Muscle layer of duodenum (tissue), 2 donors: ENCODE measurements around the gene TCF4.

Source experiments
- H3K27ac ChIP-seq: one replicate; pipeline ENCODE4 v1.7.0; 2013; ENCODE audit warnings: mild to moderate bottlenecking, low read length
- H3K27me3 ChIP-seq: one replicate; pipeline ENCODE4 v1.7.0; 2013; ENCODE audit warnings: low read depth, mild to moderate bottlenecking, control low read depth, low read length
- H3K36me3 ChIP-seq, 2 donors: one replicate each; pipeline ENCODE4 v1.7.0; 2013; ENCODE audit warnings: low read length in 2 of 2, control low read depth in 1 of 2, mild to moderate bottlenecking in 1 of 2; ENCODE audit not compliant: insufficient read depth in 2 of 2, control insufficient read depth in 1 of 2
- H3K4me1 ChIP-seq, 2 donors: one replicate each; pipeline ENCODE4 v1.7.0; 2013; ENCODE audit warnings: low read length in 2 of 2, mild to moderate bottlenecking in 2 of 2, control low read depth in 1 of 2, moderate library complexity in 1 of 2; ENCODE audit not compliant: insufficient read depth in 2 of 2, control insufficient read depth in 1 of 2
- H3K4me3 ChIP-seq, 2 donors: one replicate each; pipeline ENCODE4 v1.7.0; 2013; ENCODE audit warnings: low read length in 2 of 2, low read depth in 1 of 2, mild to moderate bottlenecking in 1 of 2
- H3K9me3 ChIP-seq, 2 donors: one replicate each; pipeline ENCODE4 v1.7.0; 2013; ENCODE audit warnings: low read length in 2 of 2, control low read depth in 1 of 2, mild to moderate bottlenecking in 1 of 2; ENCODE audit not compliant: control insufficient read depth in 1 of 2
- donor health status: healthy.

The TCF4 gene

GRCh38 chr18:55418439-55418838 lies 169.6 kb downstream of the TCF4 start:
- no peaks in the 10 kb centered on the region for H3K9me3 ChIP-seq
- H3K27me3 ChIP-seq: no peaks in the 10 kb centered on the region
- H3K4me1 ChIP-seq: peaks cover 4 to 9% of the 10 kb centered on the region in 2 donors
- no peaks in the 10 kb centered on the region for H3K36me3 ChIP-seq
- no peak overlapping the region for H3K27ac ChIP-seq
- no peak overlapping the region for H3K4me3 ChIP-seq

- no peaks in the 10 kb centered on the region for H3K36me3 ChIP-seq
- H3K4me3 ChIP-seq: no peak overlapping the region
- H3K9me3 ChIP-seq: no peaks in the 10 kb centered on the region
- H3K27ac ChIP-seq: no peak overlapping the region
- peaks cover 4 to 9% of the 10 kb centered on the region in 2 donors for H3K4me1 ChIP-seq
- H3K27me3 ChIP-seq: no peaks in the 10 kb centered on the region
Measured at GRCh38 chr18:55416791-55417190, 171.2 kb downstream of the TCF4 start.

DNA sequence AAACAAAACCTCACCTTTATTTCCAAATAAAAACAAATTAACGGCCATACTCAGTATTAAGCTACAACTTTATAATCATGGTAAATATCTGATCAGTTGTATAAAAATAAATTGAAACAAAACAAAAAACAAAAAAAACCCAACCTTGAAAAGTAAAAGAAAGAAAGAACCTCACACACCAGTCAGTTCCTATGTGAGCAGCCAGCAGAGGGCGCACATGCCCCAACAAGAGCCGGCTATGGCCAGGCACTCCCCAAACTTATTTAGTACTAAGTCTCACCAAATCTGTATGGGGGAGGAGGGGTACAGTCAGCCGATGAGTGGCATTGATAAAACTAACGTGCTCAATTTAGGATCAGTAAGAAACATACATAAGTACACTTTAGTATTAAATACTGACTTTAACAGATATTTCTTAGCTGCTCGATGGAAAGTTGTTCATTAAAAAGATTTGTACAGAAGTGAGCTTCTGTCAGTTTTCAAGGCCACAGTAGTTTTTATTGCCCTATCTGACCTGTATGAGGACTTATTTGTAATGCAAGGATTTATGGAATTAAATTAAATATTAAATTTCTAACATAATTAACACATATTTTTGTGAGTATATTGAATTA lies 172.6 kb downstream of the TCF4 start:
- Histone ChIP-seq H3K9me3 (no peaks in the 10 kb centered on the region), H3K4me3 (no peak overlapping the region), H3K27me3 (no peaks in the 10 kb centered on the region), H3K4me1 (peaks cover 4 to 9% of the 10 kb centered on the region in 2 donors), H3K36me3 (no peaks in the 10 kb centered on the region), H3K27ac (no peak overlapping the region)

DNA sequence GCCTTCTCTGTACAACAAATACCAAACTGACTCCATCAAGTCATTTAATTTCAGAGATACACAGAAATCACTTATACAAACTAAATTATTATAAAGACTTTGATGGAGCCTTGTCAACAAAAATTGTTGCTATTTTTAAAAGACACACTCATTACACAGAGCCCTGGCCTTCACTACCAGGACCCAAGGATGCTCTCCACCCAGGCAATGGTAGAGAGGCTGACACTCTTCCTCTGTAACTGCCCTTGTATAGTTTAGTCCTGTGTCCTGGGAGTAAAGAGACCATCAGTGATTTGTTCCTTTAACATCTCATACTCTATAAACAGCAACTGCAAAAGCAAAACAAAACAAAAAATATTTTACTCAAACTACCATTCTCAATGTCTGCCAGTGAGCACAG lies 173.5 kb downstream of the TCF4 start:
- H3K27me3 ChIP-seq: no peaks in the 10 kb centered on the region
- no peaks in the 10 kb centered on the region for H3K9me3 ChIP-seq
- no peaks in the 10 kb centered on the region for H3K36me3 ChIP-seq
- no peak overlapping the region for H3K27ac ChIP-seq
- H3K4me3 ChIP-seq: no peak overlapping the region
- peaks cover 4 to 9% of the 10 kb centered on the region in 2 donors for H3K4me1 ChIP-seq

- Histone ChIP-seq H3K4me3 (no peak overlapping the region), H3K4me1 (peaks cover 4 to 9% of the 10 kb centered on the region in 2 donors), H3K27ac (no peak overlapping the region), H3K27me3 (no peaks in the 10 kb centered on the region), H3K36me3 (no peaks in the 10 kb centered on the region), H3K9me3 (no peaks in the 10 kb centered on the region)
Measured at GRCh38 chr18:55413474-55413873, 174.5 kb downstream of the TCF4 start.

GRCh38 chr18:55407774-55408535 lies 180.0 kb downstream of the TCF4 start:
- H3K4me3 ChIP-seq: no peak overlapping the region
- no peak overlapping the region for H3K27ac ChIP-seq

DNA sequence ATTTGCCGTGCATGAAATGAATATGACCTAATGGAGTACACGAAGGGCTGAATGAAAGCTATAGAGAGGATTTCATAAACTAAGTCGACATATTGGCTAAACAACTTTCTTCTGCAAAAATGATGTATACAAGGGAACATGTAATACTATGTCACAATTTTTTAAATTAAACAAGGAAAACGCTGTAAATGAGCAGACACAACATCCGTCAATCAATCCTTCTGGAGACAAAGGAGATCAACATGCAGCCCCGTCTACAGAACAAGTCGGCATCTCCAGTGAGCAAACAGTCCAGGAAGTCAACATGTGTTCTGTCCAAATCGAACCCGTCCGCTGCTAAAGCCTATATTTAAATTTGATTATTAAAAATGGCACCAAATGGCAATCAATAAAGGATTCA lies 180.8 kb downstream of the TCF4 start:
- H3K27me3 ChIP-seq: no peaks in the 10 kb centered on the region
- no peak overlapping the region for H3K4me3 ChIP-seq
- no peaks in the 10 kb centered on the region for H3K9me3 ChIP-seq
- H3K27ac ChIP-seq: no peak overlapping the region
- no peaks in the 10 kb centered on the region for H3K36me3 ChIP-seq
- H3K4me1 ChIP-seq: peaks cover 0 to 17% of the 10 kb centered on the region in 2 donors

More at GRCh38 chr18:55407774-55408535, 180.0 kb downstream of the TCF4 start:
- Histone ChIP-seq H3K27me3 (no peaks in the 10 kb centered on the region), H3K36me3 (no peaks in the 10 kb centered on the region), H3K9me3 (no peaks in the 10 kb centered on the region), H3K4me1 (peaks cover 0 to 17% of the 10 kb centered on the region in 2 donors)

DNA sequence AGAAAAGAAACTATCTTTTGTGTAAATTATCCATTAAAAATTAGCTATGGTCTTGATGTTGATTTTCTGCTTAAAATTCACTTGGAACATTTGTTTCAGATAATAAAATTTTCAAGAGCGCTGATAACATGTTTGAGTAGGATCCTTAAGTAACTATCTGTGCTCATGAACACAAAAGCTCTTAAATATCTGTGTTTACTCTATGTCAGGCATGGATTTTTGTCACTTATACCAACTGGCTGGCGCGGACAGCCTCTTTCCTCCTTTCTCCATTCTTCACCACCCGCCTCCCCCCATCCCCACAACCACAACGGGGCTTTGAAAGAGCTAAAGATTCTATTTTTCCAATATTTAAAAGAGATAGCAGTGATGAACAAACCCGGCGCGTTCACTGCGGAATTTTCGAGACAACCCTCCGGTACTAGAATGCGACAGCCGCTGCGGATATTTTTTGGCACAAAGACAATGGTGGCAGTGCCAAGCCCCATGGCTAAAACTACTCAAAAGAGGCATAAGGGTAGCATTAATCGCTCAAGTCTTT lies 181.5 kb downstream of the TCF4 start:
- no peak overlapping the region for H3K27ac ChIP-seq
- H3K27me3 ChIP-seq: no peaks in the 10 kb centered on the region
- H3K4me3 ChIP-seq: no peak overlapping the region

GRCh38 chr18:55405893-55406406 lies 182.0 kb downstream of the TCF4 start:
- H3K27ac ChIP-seq: peak overlapping the region; percentile 34
- H3K9me3 ChIP-seq: no peaks in the 10 kb centered on the region

More for the DNA sequence above, 181.5 kb downstream of the TCF4 start:
- no peaks in the 10 kb centered on the region for H3K9me3 ChIP-seq
- peaks cover 0 to 17% of the 10 kb centered on the region in 2 donors for H3K4me1 ChIP-seq
- H3K36me3 ChIP-seq: no peaks in the 10 kb centered on the region

DNA sequence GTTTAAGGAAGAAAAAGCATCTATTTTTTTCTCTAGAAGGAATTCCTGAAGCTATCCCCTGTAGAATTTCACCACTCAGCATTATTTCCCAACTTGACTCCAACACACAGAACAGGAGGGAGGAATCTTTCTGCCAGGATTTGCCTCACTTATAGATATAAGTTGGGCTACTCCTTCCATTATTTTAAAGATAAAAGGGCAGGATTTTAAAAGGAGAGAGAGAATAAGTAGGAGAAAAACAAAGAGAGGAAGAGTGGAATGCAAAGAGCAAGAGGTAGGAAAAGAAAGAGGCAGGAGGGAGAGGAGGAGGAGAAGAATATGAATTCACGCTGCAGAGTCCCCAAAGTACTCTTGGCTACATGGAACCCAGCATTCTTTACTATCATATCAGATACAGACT lies 182.5 kb downstream of the TCF4 start:
- H3K27ac ChIP-seq: peak overlapping the region; percentile 34
- H3K36me3 ChIP-seq: no peaks in the 10 kb centered on the region
- H3K4me3 ChIP-seq: no peak overlapping the region
- H3K4me1 ChIP-seq: peaks cover 0 to 17% of the 10 kb centered on the region in 2 donors
- H3K27me3 ChIP-seq: no peaks in the 10 kb centered on the region
- no peaks in the 10 kb centered on the region for H3K9me3 ChIP-seq

More at GRCh38 chr18:55405893-55406406, 182.0 kb downstream of the TCF4 start:
- H3K4me3 ChIP-seq: no peak overlapping the region
- peaks cover 0 to 17% of the 10 kb centered on the region in 2 donors for H3K4me1 ChIP-seq
- no peaks in the 10 kb centered on the region for H3K27me3 ChIP-seq
- H3K36me3 ChIP-seq: no peaks in the 10 kb centered on the region

DNA sequence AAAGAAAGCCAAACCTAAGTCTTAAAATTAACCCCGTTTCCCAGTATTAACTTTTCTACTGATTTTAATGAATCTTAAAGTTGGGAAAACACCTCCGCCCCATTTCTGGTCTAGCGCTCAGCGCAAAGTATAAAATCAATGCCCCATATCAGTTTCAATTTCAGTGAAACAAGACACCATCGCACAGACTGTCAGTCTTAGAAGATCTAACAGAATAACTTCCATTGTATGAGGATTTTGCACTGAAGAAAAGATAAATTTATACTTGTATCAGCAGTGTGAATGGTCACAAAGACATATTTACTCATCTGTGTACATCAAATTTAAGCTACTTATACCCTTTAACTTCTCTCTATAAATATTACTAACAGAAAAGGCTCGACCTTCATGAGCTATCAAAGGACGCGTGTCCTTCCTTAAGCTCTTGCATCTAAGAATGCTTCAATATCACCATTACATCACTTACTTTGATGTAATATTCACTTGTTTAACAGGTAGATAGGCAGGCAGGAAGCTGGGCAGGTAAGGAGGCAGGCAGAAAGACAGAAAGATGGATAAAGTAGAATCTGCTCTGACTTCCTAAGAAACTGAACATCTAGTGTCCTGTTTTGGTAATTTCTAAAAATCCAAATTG lies 183.0 kb downstream of the TCF4 start:
- H3K4me3 ChIP-seq: no peak overlapping the region
- H3K27ac ChIP-seq: peak overlapping the region; percentile 34
- no peaks in the 10 kb centered on the region for H3K9me3 ChIP-seq
- peaks cover 0 to 17% of the 10 kb centered on the region in 2 donors for H3K4me1 ChIP-seq
- H3K36me3 ChIP-seq: no peaks in the 10 kb centered on the region
- H3K27me3 ChIP-seq: no peaks in the 10 kb centered on the region
